Keratinocyte (primary cell): ENCODE data around the gene TEX29. TPM values are rescaled to one million over a fixed set of nuclear protein-coding genes. Genes with fewer than 3 reads are reported as not detected.

Experiments used
- DNase-seq: peaks from one replicate; pipeline ENCODE4 v3.0.0-alpha.2; 2011; ENCODE audit warnings: low read depth, missing footprints, low spot score
- FAIRE-seq: peaks from 2 replicates; lab custom pipeline; 2011; peaks lifted over from hg19 to GRCh38; lab: Jason Lieb, UNC
- H2AFZ ChIP-seq: 2 replicates; pipeline ENCODE4 v1.6.0; 2012; ENCODE audit warnings: low read length, control low read depth, inconsistent platforms; ENCODE audit not compliant: control insufficient read depth
- H3K27ac ChIP-seq: 2 replicates; pipeline ENCODE4 v1.5.1; 2011; ENCODE audit warnings: low read length; ENCODE audit not compliant: control insufficient read depth, insufficient read depth
- H3K27me3 ChIP-seq: 3 replicates; pipeline ENCODE4 v1.6.0; 2011; ENCODE audit warnings: low read length; ENCODE audit not compliant: control insufficient read depth, insufficient read depth; ENCODE audit errors: extremely low read depth
- H3K36me3 ChIP-seq, 2 experiments: 2 replicates in 1 of 2; 3 replicates in 1 of 2; pipeline ENCODE4 v1.5.1; 2011; ENCODE audit warnings: low read length in 2 of 2, mild to moderate bottlenecking in 1 of 2; ENCODE audit not compliant: control insufficient read depth in 2 of 2, insufficient read depth in 2 of 2; ENCODE audit errors: extremely low read depth in 1 of 2
- H3K4me1 ChIP-seq: 3 replicates; pipeline ENCODE4 v1.5.1; 2011; ENCODE audit warnings: low read length; ENCODE audit not compliant: control insufficient read depth, insufficient read depth; ENCODE audit errors: extremely low read depth
- H3K4me2 ChIP-seq: 3 replicates; pipeline ENCODE4 v1.6.0; 2011; ENCODE audit warnings: low read depth, low read length; ENCODE audit not compliant: control insufficient read depth, insufficient read depth; ENCODE audit errors: extremely low read depth
- H3K4me3 ChIP-seq, 3 experiments: fragments of 200-600 bp in 1 of 3; sonication (generic) in 1 of 3; 2 replicates in 2 of 3; 3 replicates in 1 of 3; pipeline ENCODE4 v1.5.1; 2011 to 2016; ENCODE audit warnings: low read length in 3 of 3, mild to moderate bottlenecking in 3 of 3, control low read depth in 2 of 3, inconsistent platforms in 1 of 3, low read depth in 1 of 3, mixed read lengths in 1 of 3, mixed run types in 1 of 3, moderate library complexity in 1 of 3; ENCODE audit not compliant: control insufficient read depth in 2 of 3, insufficient read depth in 2 of 3; ENCODE audit errors: extremely low read depth in 1 of 3
- H3K79me2 ChIP-seq: 2 replicates; pipeline ENCODE4 v1.6.0; 2012; ENCODE audit warnings: low read length; ENCODE audit not compliant: control insufficient read depth, insufficient read depth
- H3K9ac ChIP-seq: 3 replicates; pipeline ENCODE4 v1.6.0; 2011; ENCODE audit warnings: low read length; ENCODE audit not compliant: control insufficient read depth, insufficient read depth; ENCODE audit errors: extremely low read depth
- H3K9me1 ChIP-seq: 3 replicates; pipeline ENCODE4 v1.6.0; 2011; ENCODE audit warnings: low read length; ENCODE audit not compliant: control insufficient read depth, insufficient read depth; ENCODE audit errors: extremely low read depth
- H3K9me3 ChIP-seq: 2 replicates; pipeline ENCODE4 v1.5.1; 2012; ENCODE audit warnings: low read depth, low read length; ENCODE audit not compliant: control insufficient read depth
- H4K20me1 ChIP-seq: 3 replicates; pipeline ENCODE4 v1.6.0; 2011; ENCODE audit warnings: low read length; ENCODE audit not compliant: control insufficient read depth, insufficient read depth; ENCODE audit errors: extremely low read depth
- CTCF ChIP-seq, 3 experiments: IDR thresholded peaks in 1 of 3; conservative IDR thresholded peaks in 1 of 3; optimal IDR thresholded peaks in 1 of 3; 2 replicates in 2 of 3; 3 replicates in 1 of 3; pipeline versions ENCODE3 to v1.5.1; 2011; ENCODE audit warnings: low read length in 3 of 3, mild to moderate bottlenecking in 3 of 3, moderate library complexity in 2 of 3, control low read depth in 1 of 3, inconsistent platforms in 1 of 3; ENCODE audit not compliant: insufficient read depth in 2 of 3; ENCODE audit errors: extremely low read depth in 1 of 3
- EZH2 ChIP-seq: IDR thresholded peaks from one replicate; pipeline ENCODE4 v1.6.1; 2012; ENCODE audit warnings: inconsistent platforms, mild to moderate bottlenecking, low read length, moderate library complexity
- dilution Hi-C: fragments of 300-500 bp; cut with MboI; formaldehyde crosslinking; loops from one replicate; pipeline ENCODE4 v1.7.0; 2020; ENCODE audit warnings: low sequenced_read_pairs; ENCODE audit not compliant: extremely low pct_ligation_motif_present
- polyA plus RNA-seq, 5 experiments: library from polyadenylated mRNA; depleted of rRNA in 3 of 5; stranded (reverse) in 3 of 5; stranded (forward) in 1 of 5; unstranded in 1 of 5; fragments of >200 nt; gene quantifications; 1 replicate in 1 of 5; 2 replicates in 3 of 5; 3 replicates in 1 of 5; pipeline versions ENCODE4 v1.2.1 to v1.2.3, GENCODE V29; 2011 to 2012; ENCODE audit warnings: missing spikeins in 2 of 5, low read depth in 1 of 5, low replicate concordance in 1 of 5

The TEX29 gene
- polyA plus RNA-seq, 1 donor (not counting 4 experiments of a cell fraction or from before 2014, with no cell fraction given): 0.18 TPM

GRCh38 chr13:111288276-111288675 lies 32.2 kb upstream of the TEX29 start:
- no peak for FAIRE-seq
- Histone ChIP-seq H2AFZ (no peak overlapping the region), H3K4me1 (no peaks in the 10 kb centered on the region)

GRCh38 chr13:111289251-111289650 lies 31.2 kb upstream of the TEX29 start:
- dilution Hi-C loops: no loop called here
- H4K20me1 ChIP-seq: no peaks in the 10 kb centered on the region
- H3K4me2 ChIP-seq: no peak overlapping the region
- no peak overlapping the region for H2AFZ ChIP-seq
- H3K9me1 ChIP-seq: no peaks in the 10 kb centered on the region
- no peak overlapping the region for H3K4me3 ChIP-seq
- H3K27ac ChIP-seq: no peak overlapping the region
- H3K36me3 ChIP-seq: peaks cover 8 to 34% of the 10 kb centered on the region in 2 experiments
- H3K27me3 ChIP-seq: no peaks in the 10 kb centered on the region
- FAIRE-seq: no peak
- H3K9ac ChIP-seq: no peak overlapping the region
- DNase-seq: no peak
- H3K9me3 ChIP-seq: no peaks in the 10 kb centered on the region
- no peak for TF ChIP-seq CTCF (optimal IDR thresholded peaks at IDR 0.05 in 1 of 3, IDR thresholded peaks at IDR 0.05 in 1 of 3, conservative IDR thresholded peaks at IDR 0.05 in 1 of 3; ENCODE audit: extremely low read depth in 1 of 3, insufficient read depth in 2 of 3, low read length in 3 of 3)
- no peak for TF ChIP-seq EZH2
- no peaks in the 10 kb centered on the region for H3K4me1 ChIP-seq
- H3K79me2 ChIP-seq: no peaks in the 10 kb centered on the region

More at GRCh38 chr13:111288276-111288675, 32.2 kb upstream of the TEX29 start:
- dilution Hi-C loops: no loop called here
- Histone ChIP-seq H3K9me3 (no peaks in the 10 kb centered on the region), H3K4me2 (no peak overlapping the region), H3K9ac (no peak overlapping the region), H3K27me3 (no peaks in the 10 kb centered on the region), H3K36me3 (peaks cover 8 to 37% of the 10 kb centered on the region in 2 experiments), H3K9me1 (no peaks in the 10 kb centered on the region), H4K20me1 (no peaks in the 10 kb centered on the region), H3K79me2 (no peaks in the 10 kb centered on the region), H3K27ac (no peak overlapping the region), H3K4me3 (no peak overlapping the region)
- no peak for DNase-seq
- no peak for TF ChIP-seq CTCF (optimal IDR thresholded peaks at IDR 0.05 in 1 of 3, IDR thresholded peaks at IDR 0.05 in 1 of 3, conservative IDR thresholded peaks at IDR 0.05 in 1 of 3; ENCODE audit: extremely low read depth in 1 of 3, insufficient read depth in 2 of 3, low read length in 3 of 3)
- TF ChIP-seq EZH2: no peak
